Transverse colon (tissue), 4 donors: ENCODE measurements around the gene ATP9B.

Experiments
- POLR2AphosphoS5 ChIP-seq, 3 donors: sonication (generic); formaldehyde crosslinking; IDR thresholded peaks; one replicate each; pipeline ENCODE4 v1.6.1; 2016; ENCODE audit warnings: antibody characterized with exemption in 3 of 3
- TF ChIP-seq, protein P1 (sequence below), 5 experiments: fragments of 200-600 bp in 3 of 5; fragments of 450-650 bp in 2 of 5; sonication (generic) in 3 of 5; IDR thresholded peaks; 1 replicate in 2 of 5; 2 replicates in 3 of 5; pipeline ENCODE4 v1.5.1; 2016 to 2017; ENCODE audit warnings: antibody characterized with exemption in 5 of 5, inconsistent platforms in 3 of 5, mild to moderate bottlenecking in 2 of 5, moderate library complexity in 1 of 5

DNA sequence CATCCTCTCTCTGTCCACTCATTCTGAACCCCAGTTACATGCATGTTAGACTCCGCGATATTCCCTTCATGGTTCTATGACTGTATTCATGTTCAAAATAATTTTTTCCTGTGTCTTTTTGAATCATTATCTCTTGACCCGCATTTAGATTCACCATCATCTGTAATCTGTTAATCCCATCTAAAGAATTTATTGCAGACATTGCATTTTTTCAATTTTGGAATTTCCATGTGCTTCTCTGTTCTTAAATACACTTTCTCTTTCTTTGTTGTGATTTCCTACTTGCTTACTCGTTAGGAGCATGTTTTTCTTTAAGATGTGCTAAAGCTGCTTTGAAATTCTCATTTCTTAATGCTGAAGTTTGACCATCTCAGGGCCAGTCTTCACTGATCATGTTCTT is 122.2 kb downstream of the ATP9B start:
- TF ChIP-seq, protein P1, sequence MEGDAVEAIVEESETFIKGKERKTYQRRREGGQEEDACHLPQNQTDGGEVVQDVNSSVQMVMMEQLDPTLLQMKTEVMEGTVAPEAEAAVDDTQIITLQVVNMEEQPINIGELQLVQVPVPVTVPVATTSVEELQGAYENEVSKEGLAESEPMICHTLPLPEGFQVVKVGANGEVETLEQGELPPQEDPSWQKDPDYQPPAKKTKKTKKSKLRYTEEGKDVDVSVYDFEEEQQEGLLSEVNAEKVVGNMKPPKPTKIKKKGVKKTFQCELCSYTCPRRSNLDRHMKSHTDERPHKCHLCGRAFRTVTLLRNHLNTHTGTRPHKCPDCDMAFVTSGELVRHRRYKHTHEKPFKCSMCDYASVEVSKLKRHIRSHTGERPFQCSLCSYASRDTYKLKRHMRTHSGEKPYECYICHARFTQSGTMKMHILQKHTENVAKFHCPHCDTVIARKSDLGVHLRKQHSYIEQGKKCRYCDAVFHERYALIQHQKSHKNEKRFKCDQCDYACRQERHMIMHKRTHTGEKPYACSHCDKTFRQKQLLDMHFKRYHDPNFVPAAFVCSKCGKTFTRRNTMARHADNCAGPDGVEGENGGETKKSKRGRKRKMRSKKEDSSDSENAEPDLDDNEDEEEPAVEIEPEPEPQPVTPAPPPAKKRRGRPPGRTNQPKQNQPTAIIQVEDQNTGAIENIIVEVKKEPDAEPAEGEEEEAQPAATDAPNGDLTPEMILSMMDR (IDR thresholded peaks at IDR 0.05), result no peak
- no peak for TF ChIP-seq POLR2AphosphoS5 (IDR thresholded peaks at IDR 0.05)
